Peyer's patch (tissue), 4 donors: ENCODE data around the gene TMEM192.

ENCODE experiments used
- CTCF ChIP-seq, 6 experiments: fragments of 450-650 bp in 4 of 6; fragments of 200-600 bp in 2 of 6; sonication (generic) in 1 of 6; IDR thresholded peaks; one replicate each; pipeline ENCODE4 v1.5.1; 2017 to 2019; ENCODE audit warnings: antibody characterized with exemption in 6 of 6, mild to moderate bottlenecking in 3 of 6, moderate library complexity in 1 of 6
- POLR2A ChIP-seq, 2 donors: fragments of 450-650 bp; IDR thresholded peaks; one replicate each; pipeline ENCODE4 v1.5.1; 2017; ENCODE audit warnings: antibody characterized with exemption in 2 of 2, mild to moderate bottlenecking in 2 of 2, moderate library complexity in 2 of 2

DNA sequence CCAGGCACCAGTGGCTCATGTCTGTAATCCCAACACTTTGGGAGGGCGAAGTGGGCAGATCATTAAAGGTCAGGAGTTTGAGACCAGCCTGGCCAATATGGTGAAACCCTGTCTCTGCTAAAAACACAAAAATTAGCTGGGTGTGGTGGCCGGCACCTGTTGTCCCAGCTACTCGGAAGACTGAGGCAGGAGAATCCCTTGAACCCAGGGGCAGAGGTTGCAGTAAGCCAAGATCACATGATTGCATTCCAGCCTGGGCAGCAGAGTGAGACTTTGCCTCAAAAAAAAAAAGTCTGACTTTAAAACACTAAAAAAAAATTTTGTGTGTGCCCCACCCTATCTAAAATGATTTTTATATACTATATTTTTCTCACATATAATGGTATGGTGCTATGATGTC, 26.2 kb upstream of the TMEM192 start:
- TF ChIP-seq CTCF (IDR thresholded peaks at IDR 0.05): no peak
- no peak for TF ChIP-seq POLR2A (IDR thresholded peaks at IDR 0.05)
